Epidermal melanocyte (primary cell): ENCODE data around the gene BPGM.
A peak's percentile ranks its signal among the peaks of the same experiment; 100 is the strongest.
"Not testable (repeated sequence)": the region's sequence is repeated elsewhere in the genome, so short reads cannot be mapped to it uniquely, and the experiment has no call there.

Source experiments
- DNase-seq: peaks from one replicate; pipeline ENCODE4 v3.0.0; 2011; ENCODE audit warnings: low spot score; ENCODE audit not compliant: insufficient read length

The BPGM gene

GRCh38 chr7:134662166-134662870 lies 15.7 kb downstream of the BPGM start:
- DNase-seq: no peak

- DNase-seq: no peak
These were observed 16.2 kb downstream of the BPGM start for GRCh38 chr7:134662871-134663205.

GRCh38 chr7:134665045-134665444 lies 18.4 kb downstream of the BPGM start:
- not testable (repeated sequence) for DNase-seq

GRCh38 chr7:134667899-134668298 lies 21.2 kb downstream of the BPGM start:
- DNase-seq: no peak

- DNase-seq: no peak
These were observed 22.7 kb downstream of the BPGM start for GRCh38 chr7:134669388-134669787.

- DNase-seq: no peak
These were observed 23.3 kb downstream of the BPGM start for GRCh38 chr7:134669845-134670373.

- no peak for DNase-seq
These were observed 25.0 kb downstream of the BPGM start for GRCh38 chr7:134671609-134672008.

- no peak for DNase-seq
These were observed 27.8 kb downstream of the BPGM start for GRCh38 chr7:134674424-134674823.

- DNase-seq: no peak
These were observed 30.1 kb downstream of the BPGM start for GRCh38 chr7:134676743-134677142.

GRCh38 chr7:134678115-134678514 lies 31.5 kb downstream of the BPGM start:
- no peak for DNase-seq

GRCh38 chr7:134679006-134679405 lies 32.4 kb downstream of the BPGM start:
- DNase-seq: no peak

- DNase-seq: no peak
These were observed 37.5 kb downstream of the BPGM start for GRCh38 chr7:134684165-134684564.

GRCh38 chr7:134685250-134685649 lies 38.6 kb downstream of the BPGM start:
- DNase-seq: no peak

- no peak for DNase-seq
These were observed 40.1 kb downstream of the BPGM start for GRCh38 chr7:134686786-134687185.

GRCh38 chr7:134689550-134689949 lies 42.9 kb downstream of the BPGM start:
- DNase-seq: not testable (repeated sequence)

- peak; percentile 59 for DNase-seq
These were observed 43.4 kb downstream of the BPGM start for GRCh38 chr7:134690016-134690415.

- no peak for DNase-seq
These were observed 44.2 kb downstream of the BPGM start for GRCh38 chr7:134690614-134691504.

GRCh38 chr7:134691546-134692343 lies 45.1 kb downstream of the BPGM start:
- DNase-seq: no peak

GRCh38 chr7:134692344-134692705 lies 45.7 kb downstream of the BPGM start:
- no peak for DNase-seq

- no peak for DNase-seq
These were observed 46.6 kb downstream of the BPGM start for GRCh38 chr7:134693256-134693655.

- DNase-seq: no peak
These were observed 47.6 kb downstream of the BPGM start for GRCh38 chr7:134694299-134694698.

GRCh38 chr7:134694767-134695166 lies 48.1 kb downstream of the BPGM start:
- no peak for DNase-seq
